T47D (cell line): Measurements from ENCODE around the gene MYF5.

ENCODE experiments used
- DNase-seq, 2 experiments: peaks; one replicate each; pipeline versions ENCODE4 v3.0.0 to v3.0.0-alpha.2; 2011 to 2012; ENCODE audit warnings: low read depth in 1 of 2, low spot score in 1 of 2
- JUND ChIP-seq: IDR thresholded peaks from 2 replicates; pipeline ENCODE4 v1.6.1; 2012; ENCODE audit warnings: low read depth
- in situ Hi-C: cut with HindIII; loops from 2 replicates; pipeline ENCODE4 v1.10.0; 2016; ENCODE audit warnings: low sequenced_read_pairs, low pct_unique_long_range_greater_than_20kb

MYF5 gene

DNA sequence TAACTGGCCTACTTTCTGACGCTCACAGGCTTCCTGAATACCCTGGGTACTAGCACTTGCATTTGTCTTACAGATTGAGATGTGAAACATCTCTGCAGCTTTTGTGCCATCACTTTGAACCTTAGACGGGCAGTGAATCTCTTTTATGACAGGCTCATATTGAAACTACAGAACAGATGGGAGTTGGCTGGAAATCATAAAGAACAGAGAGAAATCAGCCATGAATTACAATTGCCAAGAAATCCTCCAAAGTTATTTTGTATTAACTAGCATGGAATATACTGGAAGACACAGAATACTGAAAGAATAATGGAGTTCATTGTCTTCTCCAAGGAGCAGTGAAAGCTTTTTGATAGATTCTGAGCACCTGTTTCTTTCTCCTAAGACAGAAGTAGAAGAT, 32.7 kb downstream of the MYF5 start:
- no peak for TF ChIP-seq JUND
- DNase-seq, result no peak
- in situ Hi-C loops, result no loop called here

DNA sequence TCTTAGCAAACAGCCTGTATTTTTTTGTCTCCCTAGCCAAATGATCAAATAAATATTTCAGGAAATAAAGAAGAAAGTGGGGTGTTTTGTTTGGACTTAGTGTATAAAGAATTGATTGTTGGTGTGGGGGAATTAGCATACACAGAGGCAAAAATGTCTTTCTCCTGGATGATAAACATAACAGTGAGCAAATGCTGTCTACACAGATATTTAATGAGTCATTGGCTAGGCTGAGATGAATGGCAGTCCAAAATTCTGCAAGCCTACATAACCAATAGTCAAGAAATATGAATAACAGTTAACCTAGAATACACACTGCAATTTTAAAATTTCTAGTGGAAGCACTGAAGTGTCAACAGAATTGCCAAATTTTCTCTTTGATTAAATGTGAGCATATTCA, 35.8 kb downstream of the MYF5 start:
- no peak for TF ChIP-seq JUND
- in situ Hi-C loops, result no loop called here
- no peak for DNase-seq

DNA sequence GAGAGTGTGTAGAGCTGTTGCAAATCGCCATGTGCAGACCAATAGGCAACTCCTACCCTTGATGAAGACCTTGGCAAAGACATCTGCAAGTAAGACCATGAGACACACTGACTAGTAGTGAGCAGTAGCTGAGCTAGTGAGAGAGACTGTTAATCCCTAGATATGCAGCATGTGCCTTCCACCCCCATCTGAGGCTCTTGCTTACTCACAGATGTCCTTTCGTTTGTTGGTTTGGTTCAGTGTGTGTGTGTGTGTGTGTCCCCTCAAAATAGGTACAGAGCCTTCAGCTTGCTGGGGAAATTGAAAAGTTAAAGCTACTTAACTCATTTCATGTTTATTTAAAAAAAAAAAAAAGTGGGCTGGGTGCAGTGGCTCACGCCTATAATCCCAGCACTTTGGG, 37.6 kb downstream of the MYF5 start:
- no peak for TF ChIP-seq JUND
- no peak for DNase-seq
- in situ Hi-C loops, result no loop called here

DNA sequence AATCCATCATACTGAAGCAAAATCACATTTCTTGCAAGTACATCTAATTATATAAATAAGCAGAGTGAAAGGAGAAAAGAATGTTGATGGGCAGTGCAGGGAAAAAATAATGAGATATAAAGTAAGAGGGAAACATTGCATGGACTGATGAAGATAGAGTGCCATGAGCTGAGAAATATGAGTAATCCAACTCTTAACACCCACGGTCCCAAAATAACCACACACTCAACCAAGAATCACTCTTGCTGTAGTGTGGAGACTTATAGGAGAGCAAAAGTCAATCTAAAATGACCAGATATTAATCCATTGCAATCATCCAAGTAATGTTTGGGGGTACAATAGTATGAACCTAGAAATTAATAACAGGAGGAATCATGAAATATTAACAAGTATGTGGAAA, 40.2 kb downstream of the MYF5 start:
- DNase-seq, result no peak
- in situ Hi-C loops, result no loop called here
- no peak for TF ChIP-seq JUND

DNA sequence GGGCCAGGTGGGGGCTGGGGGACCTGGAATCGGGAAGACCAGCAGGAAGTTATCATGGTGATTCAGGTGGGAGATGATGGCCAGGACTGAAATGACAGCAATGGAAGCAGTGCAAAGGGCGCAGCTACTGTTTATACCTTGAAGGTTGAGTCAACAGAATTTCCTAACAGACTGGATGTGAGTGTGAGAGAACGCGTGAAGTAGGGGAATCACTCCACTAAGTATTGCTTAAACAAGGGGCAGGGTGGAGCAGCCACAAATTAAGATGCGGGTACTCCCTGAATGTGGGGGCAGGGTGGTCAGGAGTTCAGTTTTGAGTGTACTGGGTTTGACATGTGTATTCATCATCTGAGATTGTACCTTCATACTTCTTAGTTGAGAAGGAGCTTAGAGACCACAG, 45.1 kb downstream of the MYF5 start:
- no peak for DNase-seq
- no peak for TF ChIP-seq JUND
- in situ Hi-C loops, result no loop called here

DNA sequence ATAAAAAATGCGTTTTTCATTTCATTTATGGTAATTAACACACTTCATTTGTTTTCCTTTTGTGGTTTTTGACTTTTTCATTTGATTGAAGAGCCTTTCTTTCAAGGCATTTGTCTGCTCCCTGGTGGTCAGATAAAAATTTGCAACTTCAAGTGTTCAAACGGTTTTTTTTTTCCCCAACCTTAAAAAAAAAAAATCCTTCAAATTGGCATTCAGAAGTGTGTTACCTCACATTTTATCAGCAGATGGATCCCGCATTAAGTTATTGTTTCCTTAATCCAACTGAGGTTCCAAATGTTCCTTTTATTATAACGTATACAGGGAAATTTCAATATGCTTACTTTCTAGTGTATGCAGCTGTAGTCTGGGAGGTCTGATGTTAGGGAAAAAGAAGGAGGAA, 47.2 kb downstream of the MYF5 start:
- in situ Hi-C loops, result no loop called here
- TF ChIP-seq JUND, result no peak
- peak in 1 of 2 experiments; percentile 68 for DNase-seq

DNA sequence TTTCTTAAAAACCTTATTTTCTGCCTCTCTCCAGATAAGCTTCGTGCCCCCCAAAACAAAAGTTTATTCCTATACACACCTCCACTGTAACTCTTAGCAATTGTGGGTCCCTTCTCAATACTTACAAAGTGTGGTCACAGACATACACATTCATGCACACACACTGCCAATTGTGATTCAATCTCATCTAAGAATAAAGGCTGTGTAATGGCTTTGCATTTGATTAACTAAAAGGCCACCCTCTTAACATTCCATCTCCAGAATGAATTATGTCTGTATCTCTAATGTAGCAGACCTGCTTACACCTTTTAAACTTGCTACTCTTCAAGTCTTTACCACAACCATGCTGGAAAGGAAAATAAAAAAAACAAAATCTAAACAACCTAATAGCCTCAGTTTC, 49.5 kb downstream of the MYF5 start:
- TF ChIP-seq JUND, result no peak
- DNase-seq, result no peak
- in situ Hi-C loops, result no loop called here

DNA sequence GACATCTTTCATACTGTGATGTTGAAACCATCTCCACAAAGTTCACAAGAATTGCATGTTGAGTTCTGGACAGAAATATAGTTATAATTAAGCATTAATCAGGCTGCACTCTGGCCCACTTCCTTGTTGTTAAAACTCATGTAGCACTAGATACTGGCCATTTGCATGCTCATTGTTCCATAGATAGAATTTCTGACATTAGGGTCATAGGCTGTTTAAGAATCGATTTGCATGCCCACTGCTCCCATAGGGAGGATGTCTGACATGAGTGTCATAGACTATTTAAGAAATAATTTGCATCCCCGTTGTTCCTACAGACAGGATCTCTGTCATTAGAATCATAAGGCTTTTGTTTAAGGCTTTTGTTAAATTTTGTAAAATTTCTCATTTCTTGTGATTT, 50.2 kb downstream of the MYF5 start:
- in situ Hi-C loops, result no loop called here
- no peak for TF ChIP-seq JUND
- DNase-seq, result no peak
